Mesodermal cell (in vitro differentiated cells): ENCODE measurements around the gene ERBB2.
"Not testable (repeated sequence)": the region's sequence is repeated elsewhere in the genome, so short reads cannot be mapped to it uniquely, and the experiment has no call there.

Experiments used
- H3K27ac ChIP-seq: 2 replicates; pipeline ENCODE4 v1.7.0; 2013; ENCODE audit warnings: mild to moderate bottlenecking, low read depth, low read length, moderate library complexity; ENCODE audit not compliant: severe bottlenecking
- H3K36me3 ChIP-seq: 2 replicates; pipeline ENCODE4 v1.7.1; 2013; ENCODE audit warnings: mild to moderate bottlenecking, low read length, moderate library complexity; ENCODE audit not compliant: control insufficient read depth, insufficient read depth
- H3K4me1 ChIP-seq: one replicate; pipeline ENCODE4 v1.7.1; 2013; ENCODE audit warnings: mild to moderate bottlenecking, low read length; ENCODE audit not compliant: insufficient read depth, control insufficient read depth, poor library complexity, severe bottlenecking
- H3K4me3 ChIP-seq: 2 replicates; pipeline ENCODE4 v1.7.0; 2013; ENCODE audit warnings: low read length, control low read depth, mild to moderate bottlenecking; ENCODE audit not compliant: insufficient read depth, poor library complexity, severe bottlenecking; ENCODE audit errors: extremely low read depth
- H3K9me3 ChIP-seq: 2 replicates; pipeline ENCODE4 v1.7.1; 2013; ENCODE audit warnings: mild to moderate bottlenecking, low read length, moderate library complexity; ENCODE audit not compliant: control insufficient read depth
- WGBS, 2 experiments: methylation state at CpG; one replicate each; pipeline ENCODE4 v1.1.5; 2013; ENCODE audit warnings: missing lambda C conversion rate in 2 of 2; ENCODE audit not compliant: insufficient coverage in 2 of 2; 5-methylcytosine and 5-hydroxymethylcytosine counted together

ERBB2 gene

DNA sequence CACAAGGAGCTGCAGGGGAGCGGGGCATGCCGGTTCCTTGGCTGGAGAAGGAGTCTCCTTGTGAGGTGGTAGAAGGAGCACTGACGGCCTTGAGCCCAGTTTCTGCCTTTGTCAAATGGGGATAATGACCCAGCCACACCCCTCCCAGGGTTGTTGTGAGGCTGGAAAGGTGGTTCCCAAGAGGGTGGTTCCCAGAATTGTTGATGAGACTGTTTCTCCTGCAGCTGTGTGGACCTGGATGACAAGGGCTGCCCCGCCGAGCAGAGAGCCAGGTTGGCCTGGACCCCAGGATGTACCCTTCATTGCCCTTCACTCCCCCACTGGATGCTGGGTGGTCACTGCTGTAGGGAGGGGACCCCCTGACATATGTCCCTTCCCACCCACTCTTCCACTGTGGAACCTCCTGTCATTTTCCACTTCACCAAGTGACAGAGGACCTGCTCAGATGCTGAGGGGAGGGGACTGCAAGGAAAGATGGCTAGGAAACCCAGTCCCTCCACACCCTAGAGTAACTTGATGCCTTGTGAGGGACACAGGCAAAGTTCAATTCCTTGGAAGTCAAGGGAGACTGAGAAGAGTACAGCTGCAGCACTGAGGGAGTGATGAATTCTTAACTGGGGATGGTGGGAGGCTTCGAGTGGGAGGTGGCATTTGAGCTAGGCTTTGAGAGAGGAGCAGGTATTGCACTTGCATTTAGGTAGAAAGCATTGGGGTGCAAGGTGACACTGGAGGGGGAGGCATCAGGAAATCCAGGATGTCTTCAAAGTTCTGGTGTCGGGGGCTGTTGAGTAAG is 19.9 kb downstream of the ERBB2 start:
- Histone ChIP-seq H3K4me3 (no peak overlapping the region), H3K36me3 (peaks cover 71% of the 10 kb centered on the region), H3K9me3 (no peaks in the 10 kb centered on the region), H3K27ac (no peak overlapping the region), H3K4me1 (no peaks in the 10 kb centered on the region)
- WGBS, 2 experiments = 78 to 97% methylated on average over 2 to 4 of the region's 7 CpGs

GRCh38 chr17:39722104-39722503 is 22.2 kb downstream of the ERBB2 start:
- Histone ChIP-seq H3K4me3 (no peak overlapping the region), H3K4me1 (no peaks in the 10 kb centered on the region), H3K9me3 (no peaks in the 10 kb centered on the region), H3K36me3 (peaks cover 66% of the 10 kb centered on the region), H3K27ac (no peak overlapping the region)
- 75 to 100% methylated on average over 2 to 4 of the region's 6 CpGs for WGBS, 2 experiments

- no peak overlapping the region for H3K4me3 ChIP-seq
- 75 to 91% methylated on average over 15 to 28 of the region's 34 CpGs for whole genome bisulfite sequencing, 2 experiments
- no peaks in the 10 kb centered on the region for H3K4me1 ChIP-seq
- no peak overlapping the region for H3K27ac ChIP-seq
- peaks cover 68% of the 10 kb centered on the region for H3K36me3 ChIP-seq
- H3K9me3 ChIP-seq = no peaks in the 10 kb centered on the region
These were observed 23.3 kb downstream of the ERBB2 start for GRCh38 chr17:39722965-39723848.

GRCh38 chr17:39724731-39725130 is 24.9 kb downstream of the ERBB2 start:
- no peak overlapping the region for H3K27ac ChIP-seq
- no peak overlapping the region for H3K4me3 ChIP-seq
- 97 to 98% methylated on average over 10 to 13 of the region's 13 CpGs for WGBS, 2 experiments
- H3K36me3 ChIP-seq = peaks cover 70% of the 10 kb centered on the region
- H3K9me3 ChIP-seq = no peaks in the 10 kb centered on the region
- H3K4me1 ChIP-seq = no peaks in the 10 kb centered on the region

- H3K4me1 ChIP-seq, H3K4me3 ChIP-seq, H3K27ac ChIP-seq, H3K9me3 ChIP-seq: not testable (repeated sequence)
- H3K36me3 ChIP-seq = peaks cover 60% of the 10 kb centered on the region
- WGBS, 2 experiments = no CpG with 5 or more reads among the region's 1 CpG
These were observed 26.1 kb downstream of the ERBB2 start for GRCh38 chr17:39725923-39726322.

DNA sequence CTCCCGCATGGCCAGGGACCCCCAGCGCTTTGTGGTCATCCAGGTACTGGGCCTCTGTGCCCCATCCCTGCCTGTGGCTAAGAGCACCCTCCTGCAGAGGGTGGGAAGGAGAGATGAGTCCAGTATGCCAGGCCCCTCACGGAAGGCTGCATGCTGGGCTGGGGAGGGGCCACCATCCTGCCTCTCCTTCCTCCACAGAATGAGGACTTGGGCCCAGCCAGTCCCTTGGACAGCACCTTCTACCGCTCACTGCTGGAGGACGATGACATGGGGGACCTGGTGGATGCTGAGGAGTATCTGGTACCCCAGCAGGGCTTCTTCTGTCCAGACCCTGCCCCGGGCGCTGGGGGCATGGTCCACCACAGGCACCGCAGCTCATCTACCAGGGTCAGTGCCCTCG is 26.8 kb downstream of the ERBB2 start:
- Histone ChIP-seq H3K27ac (no peak overlapping the region), H3K4me1 (no peaks in the 10 kb centered on the region), H3K4me3 (no peak overlapping the region), H3K36me3 (peaks cover 60% of the 10 kb centered on the region), H3K9me3 (no peaks in the 10 kb centered on the region)
- 96 to 98% methylated on average over 7 to 8 of the region's 9 CpGs for WGBS, 2 experiments

- Histone ChIP-seq H3K4me1 (no peaks in the 10 kb centered on the region), H3K4me3 (no peak overlapping the region), H3K27ac (no peak overlapping the region), H3K36me3 (peaks cover 53% of the 10 kb centered on the region), H3K9me3 (no peaks in the 10 kb centered on the region)
- 88 to 92% methylated on average over 9 of the region's 10 CpGs for WGBS, 2 experiments
These were observed 27.7 kb downstream of the ERBB2 start for GRCh38 chr17:39727556-39727955.

- Histone ChIP-seq H3K4me1 (no peaks in the 10 kb centered on the region), H3K36me3 (peaks cover 44% of the 10 kb centered on the region), H3K9me3 (no peaks in the 10 kb centered on the region), H3K4me3 (peak overlapping the region; percentile 67), H3K27ac (no peak overlapping the region)
- 90 to 98% methylated on average over 3 to 4 of the region's 6 CpGs for WGBS, 2 experiments
These were observed 29.5 kb downstream of the ERBB2 start for GRCh38 chr17:39729280-39729851.

GRCh38 chr17:39730095-39730921 is 30.4 kb downstream of the ERBB2 start, which contains the start of gene MIEN1:
MIEN1 (minus strand) TSS chr17:39730532; CDS start chr17:39730495, 37 bp downstream.
- H3K4me3 ChIP-seq = peak within 1 kb of the TSS; percentile 67
- H3K36me3 ChIP-seq = peaks cover 35% of the 10 kb centered on the region
- 3 to 4% methylated on average over 47 to 48 of the region's 65 CpGs for WGBS, 2 experiments
- H3K4me1 ChIP-seq = no peaks in the 10 kb centered on the region
- no peaks in the 10 kb centered on the region for H3K9me3 ChIP-seq
- peak within 1 kb of the TSS; percentile 45 for H3K27ac ChIP-seq

DNA sequence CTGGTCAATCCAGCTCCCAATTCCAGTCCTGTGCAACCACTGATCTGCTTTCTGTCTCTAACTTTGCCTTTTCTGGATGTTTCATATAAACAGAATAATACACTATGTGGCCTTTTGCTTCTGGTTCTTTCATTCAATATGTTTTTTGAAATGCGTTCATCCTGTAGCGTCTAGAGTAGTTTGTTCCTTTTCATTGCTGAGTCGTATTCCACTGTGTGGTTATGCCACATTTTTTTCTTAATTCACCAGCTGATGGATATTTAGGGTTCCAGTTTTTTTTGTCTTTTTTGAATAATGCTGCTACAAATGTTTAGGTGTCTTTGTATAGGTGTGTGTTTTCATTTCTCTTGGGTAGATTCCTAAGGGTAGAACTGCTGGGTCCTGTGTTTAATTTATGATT is 32.7 kb downstream of the ERBB2 start:
- Histone ChIP-seq H3K27ac (no peak overlapping the region), H3K4me3 (no peak overlapping the region), H3K4me1 (no peaks in the 10 kb centered on the region), H3K9me3 (no peaks in the 10 kb centered on the region), H3K36me3 (peaks cover 18% of the 10 kb centered on the region)
- 100% methylated on average over 3 of the region's 3 CpGs; no CpG with 5 or more reads in 1 of the 2 experiments for WGBS, 2 experiments
